Skeletal muscle tissue (tissue), 4 donors: ENCODE measurements around the gene SNX10. TPM values are rescaled to one million over a fixed set of nuclear protein-coding genes. Genes with fewer than 3 reads are reported as not detected.
"Not testable (repeated sequence)": the region's sequence is repeated elsewhere in the genome, so short reads cannot be mapped to it uniquely, and the experiment has no call there.

ENCODE experiments used
- H3K27ac ChIP-seq: one replicate; pipeline ENCODE4 v1.7.0; 2013; ENCODE audit warnings: mild to moderate bottlenecking, low read depth, low read length, inconsistent platforms
- H3K27me3 ChIP-seq, 3 donors: one replicate each; pipeline ENCODE4 v1.7.0; 2013; ENCODE audit warnings: low read length in 3 of 3; ENCODE audit not compliant: control insufficient read depth in 3 of 3, insufficient read depth in 3 of 3
- H3K36me3 ChIP-seq, 3 donors: one replicate each; pipeline ENCODE4 v1.7.0; 2013; ENCODE audit warnings: low read length in 3 of 3; ENCODE audit not compliant: control insufficient read depth in 3 of 3, insufficient read depth in 3 of 3
- H3K4me1 ChIP-seq, 3 donors: one replicate each; pipeline ENCODE4 v1.7.0; 2013; ENCODE audit warnings: low read length in 3 of 3, mild to moderate bottlenecking in 3 of 3; ENCODE audit not compliant: control insufficient read depth in 3 of 3, insufficient read depth in 3 of 3
- H3K4me3 ChIP-seq, 3 donors: one replicate each; pipeline ENCODE4 v1.7.0; 2013; ENCODE audit warnings: low read length in 3 of 3
- H3K9ac ChIP-seq, 3 donors: one replicate each; pipeline ENCODE4 v1.7.0; 2013; ENCODE audit warnings: low read length in 3 of 3, mild to moderate bottlenecking in 3 of 3, moderate library complexity in 2 of 3, low read depth in 1 of 3
- H3K9me3 ChIP-seq, 3 donors: one replicate each; pipeline ENCODE4 v1.7.0; 2013; ENCODE audit warnings: low read length in 3 of 3; ENCODE audit not compliant: control insufficient read depth in 3 of 3
- total RNA-seq: library from RNA; depleted of rRNA; stranded (reverse); fragments of >200 nt; gene quantifications from one replicate; pipeline ENCODE4 v1.2.3, GENCODE V29; 2014
- donor health status: Osteomylitis.

SNX10 gene
- total RNA-seq, 1 donor from 2014 or later = 2.6 TPM

GRCh38 chr7:26280097-26280496, 11.6 kb upstream of the SNX10 start:
- H3K9me3 ChIP-seq = no peaks in the 10 kb centered on the region
- no peaks in the 10 kb centered on the region for H3K27me3 ChIP-seq
- H3K9ac ChIP-seq = no peak overlapping the region
- no peaks in the 10 kb centered on the region for H3K4me1 ChIP-seq
- no peak overlapping the region for H3K27ac ChIP-seq
- H3K4me3 ChIP-seq = no peak overlapping the region
- H3K36me3 ChIP-seq = no peaks in the 10 kb centered on the region

GRCh38 chr7:26280723-26281122, 10.9 kb upstream of the SNX10 start:
- H3K4me1 ChIP-seq = no peaks in the 10 kb centered on the region
- H3K27ac ChIP-seq = no peak overlapping the region
- no peak overlapping the region for H3K4me3 ChIP-seq
- no peak overlapping the region for H3K9ac ChIP-seq
- H3K36me3 ChIP-seq = no peaks in the 10 kb centered on the region
- no peaks in the 10 kb centered on the region for H3K27me3 ChIP-seq
- H3K9me3 ChIP-seq = no peaks in the 10 kb centered on the region

- H3K36me3 ChIP-seq = no peaks in the 10 kb centered on the region
- no peaks in the 10 kb centered on the region for H3K9me3 ChIP-seq
- no peaks in the 10 kb centered on the region for H3K4me1 ChIP-seq
- H3K27ac ChIP-seq = no peak overlapping the region
- no peaks in the 10 kb centered on the region for H3K27me3 ChIP-seq
- no peak overlapping the region for H3K9ac ChIP-seq
- no peak overlapping the region for H3K4me3 ChIP-seq
Measured at GRCh38 chr7:26284477-26284876, 7.2 kb upstream of the SNX10 start.

- Histone ChIP-seq H3K27me3 (no peaks in the 10 kb centered on the region), H3K4me3 (no peak overlapping the region), H3K9ac (no peak overlapping the region)
Measured at GRCh38 chr7:26284995-26285632, 6.5 kb upstream of the SNX10 start.

GRCh38 chr7:26286157-26286556, 5.5 kb upstream of the SNX10 start:
- H3K9me3 ChIP-seq = no peaks in the 10 kb centered on the region
- peaks cover 0 to 3% (median 0%) of the 10 kb centered on the region in 3 donors for H3K27me3 ChIP-seq
- H3K36me3 ChIP-seq = no peaks in the 10 kb centered on the region
- H3K4me3 ChIP-seq = no peak overlapping the region
- no peak overlapping the region for H3K9ac ChIP-seq
- no peaks in the 10 kb centered on the region for H3K4me1 ChIP-seq
- no peak overlapping the region for H3K27ac ChIP-seq

More at GRCh38 chr7:26284995-26285632, 6.5 kb upstream of the SNX10 start:
- Histone ChIP-seq H3K9me3 (no peaks in the 10 kb centered on the region), H3K27ac (no peak overlapping the region), H3K36me3 (no peaks in the 10 kb centered on the region), H3K4me1 (no peaks in the 10 kb centered on the region)

- not testable (repeated sequence) for H3K27ac ChIP-seq, H3K9ac ChIP-seq, H3K9me3 ChIP-seq, H3K27me3 ChIP-seq, H3K4me3 ChIP-seq, H3K36me3 ChIP-seq, H3K4me1 ChIP-seq
Measured at GRCh38 chr7:26288126-26288525, 3.5 kb upstream of the SNX10 start.

GRCh38 chr7:26291251-26291650, 411 bp upstream of the SNX10 start:
- Histone ChIP-seq H3K27ac (no peak overlapping the region), H3K27me3 (peaks cover 0 to 4% (median 0%) of the 10 kb centered on the region in 3 donors), H3K9ac (peak overlapping the region in 1 of 3 donors; percentile 45), H3K9me3 (no peaks in the 10 kb centered on the region), H3K4me3 (peak overlapping the region; percentile 25 to 70 (median 61)), H3K4me1 (peaks cover 0 to 8% (median 2%) of the 10 kb centered on the region in 3 donors), H3K36me3 (no peaks in the 10 kb centered on the region)

GRCh38 chr7:26292768-26293560, 1.3 kb downstream of the SNX10 start:
- Histone ChIP-seq H3K27me3 (peaks cover 0 to 4% (median 0%) of the 10 kb centered on the region in 3 donors), H3K4me3 (peak overlapping the region in 2 of 3 donors; percentile 56 to 61)

GRCh38 chr7:26293569-26294308, 2.1 kb downstream of the SNX10 start:
- Histone ChIP-seq H3K4me3 (no peak overlapping the region), H3K4me1 (peaks cover 0 to 8% (median 2%) of the 10 kb centered on the region in 3 donors), H3K27me3 (peaks cover 0 to 4% (median 0%) of the 10 kb centered on the region in 3 donors), H3K9me3 (no peaks in the 10 kb centered on the region), H3K36me3 (no peaks in the 10 kb centered on the region), H3K27ac (no peak overlapping the region), H3K9ac (no peak overlapping the region)

More at GRCh38 chr7:26292768-26293560, 1.3 kb downstream of the SNX10 start:
- peaks cover 0 to 8% (median 2%) of the 10 kb centered on the region in 3 donors for H3K4me1 ChIP-seq
- H3K27ac ChIP-seq = no peak overlapping the region
- H3K9ac ChIP-seq = no peak overlapping the region
- no peaks in the 10 kb centered on the region for H3K9me3 ChIP-seq
- no peaks in the 10 kb centered on the region for H3K36me3 ChIP-seq
